Type B pancreatic cell (in vitro differentiated cells): Measurements from ENCODE around the gene OR2C1. TPM values are rescaled to one million over a fixed set of nuclear protein-coding genes. Genes with fewer than 3 reads are reported as not detected.
A peak's percentile ranks its signal among the peaks of the same experiment; 100 is the strongest.

ENCODE experiments used
- DNase-seq: peaks from one replicate; pipeline ENCODE4 v3.0.0; 2021; ENCODE audit warnings: mixed read lengths; ENCODE audit not compliant: unreplicated experiment; ENCODE audit errors: extremely low spot score
- H3K27ac Mint-ChIP-seq: 2 replicates; pipeline ENCODE4 v1.8.0; 2021; ENCODE audit warnings: mild to moderate bottlenecking, mixed read lengths
- H3K27me3 Mint-ChIP-seq: 2 replicates; pipeline ENCODE4 v1.8.0; 2021; ENCODE audit warnings: mixed read lengths
- H3K36me3 Mint-ChIP-seq: 2 replicates; pipeline ENCODE4 v1.8.0; 2021; ENCODE audit warnings: mixed read lengths
- H3K4me1 Mint-ChIP-seq: one replicate; pipeline ENCODE4 v1.8.0; 2021; ENCODE audit warnings: mixed read lengths; ENCODE audit not compliant: unreplicated experiment
- H3K4me3 Mint-ChIP-seq: 2 replicates; pipeline ENCODE4 v1.8.0; 2021; ENCODE audit warnings: mild to moderate bottlenecking, mixed read lengths
- H3K9me3 Mint-ChIP-seq: 2 replicates; pipeline ENCODE4 v1.8.0; 2021; ENCODE audit warnings: mixed read lengths
- long read RNA-seq: library from polyadenylated mRNA; unstranded; transcript quantifications from one replicate; pipeline ENCODE4 v2.0.0, GENCODE V29; 2020
- total RNA-seq: library from RNA; stranded (reverse); gene quantifications from 2 replicates; pipeline ENCODE4 v1.2.1, GENCODE V29; 2021; ENCODE audit warnings: low replicate concordance
- TF ChIP-seq, protein P1 (sequence below): fragments of 200-600 bp; sonication (generic); conservative IDR thresholded peaks from 2 replicates; pipeline ENCODE4 v1.5.0; 2021; ENCODE audit warnings: antibody characterized with exemption, mild to moderate bottlenecking

OR2C1 gene
- 0.22 TPM in 1 of 2 replicates, not detected in the other for total RNA-seq
- long read RNA-seq: 0 reads

GRCh38 chr16:3355589-3355988 lies at the start of gene OR2C1:
Gene OR2C1 (plus strand): TSS chr16:3355889. CDS start chr16:3355941, 52 bp downstream.
- H3K27me3 Mint-ChIP-seq: peaks cover 4% of the 10 kb centered on the region
- H3K4me1 Mint-ChIP-seq: no peaks in the 10 kb centered on the region
- H3K9me3 Mint-ChIP-seq: peaks cover 8% of the 10 kb centered on the region
- no peak within 1 kb of the TSS for H3K4me3 Mint-ChIP-seq
- H3K27ac Mint-ChIP-seq: no peak within 1 kb of the TSS
- no peaks in the 10 kb centered on the region for H3K36me3 Mint-ChIP-seq
- TF ChIP-seq, protein P1, sequence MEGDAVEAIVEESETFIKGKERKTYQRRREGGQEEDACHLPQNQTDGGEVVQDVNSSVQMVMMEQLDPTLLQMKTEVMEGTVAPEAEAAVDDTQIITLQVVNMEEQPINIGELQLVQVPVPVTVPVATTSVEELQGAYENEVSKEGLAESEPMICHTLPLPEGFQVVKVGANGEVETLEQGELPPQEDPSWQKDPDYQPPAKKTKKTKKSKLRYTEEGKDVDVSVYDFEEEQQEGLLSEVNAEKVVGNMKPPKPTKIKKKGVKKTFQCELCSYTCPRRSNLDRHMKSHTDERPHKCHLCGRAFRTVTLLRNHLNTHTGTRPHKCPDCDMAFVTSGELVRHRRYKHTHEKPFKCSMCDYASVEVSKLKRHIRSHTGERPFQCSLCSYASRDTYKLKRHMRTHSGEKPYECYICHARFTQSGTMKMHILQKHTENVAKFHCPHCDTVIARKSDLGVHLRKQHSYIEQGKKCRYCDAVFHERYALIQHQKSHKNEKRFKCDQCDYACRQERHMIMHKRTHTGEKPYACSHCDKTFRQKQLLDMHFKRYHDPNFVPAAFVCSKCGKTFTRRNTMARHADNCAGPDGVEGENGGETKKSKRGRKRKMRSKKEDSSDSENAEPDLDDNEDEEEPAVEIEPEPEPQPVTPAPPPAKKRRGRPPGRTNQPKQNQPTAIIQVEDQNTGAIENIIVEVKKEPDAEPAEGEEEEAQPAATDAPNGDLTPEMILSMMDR: no peak
- no peak for DNase-seq

- Mint-ChIP-seq H3K9me3 (peaks cover 19% of the 10 kb centered on the region), H3K36me3 (peaks cover 50% of the 10 kb centered on the region), H3K4me3 (peak overlapping the region; percentile 89), H3K4me1 (peaks cover 5% of the 10 kb centered on the region), H3K27ac (peak overlapping the region; percentile 87), H3K27me3 (no peaks in the 10 kb centered on the region)
- DNase-seq: no peak
- TF ChIP-seq, protein P1: no peak
Observed at GRCh38 chr16:3306078-3306477, 49.6 kb upstream of the OR2C1 start.

GRCh38 chr16:3311496-3311895 lies 44.2 kb upstream of the OR2C1 start:
- Mint-ChIP-seq H3K27ac (no peak overlapping the region), H3K9me3 (peaks cover 38% of the 10 kb centered on the region), H3K4me3 (no peak overlapping the region), H3K36me3 (peaks cover 86% of the 10 kb centered on the region), H3K27me3 (no peaks in the 10 kb centered on the region), H3K4me1 (no peaks in the 10 kb centered on the region)
- DNase-seq: no peak
- TF ChIP-seq, protein P1: no peak

- H3K9me3 Mint-ChIP-seq: peaks cover 54% of the 10 kb centered on the region
- no peak for DNase-seq
- peak overlapping the region; percentile 23 for H3K4me3 Mint-ChIP-seq
- no peak overlapping the region for H3K27ac Mint-ChIP-seq
- TF ChIP-seq, protein P1: no peak
- no peaks in the 10 kb centered on the region for H3K4me1 Mint-ChIP-seq
- peaks cover 69% of the 10 kb centered on the region for H3K36me3 Mint-ChIP-seq
- no peaks in the 10 kb centered on the region for H3K27me3 Mint-ChIP-seq
Observed at GRCh38 chr16:3317315-3317999, 38.2 kb upstream of the OR2C1 start.

GRCh38 chr16:3321816-3322215 lies 33.9 kb upstream of the OR2C1 start:
- TF ChIP-seq, protein P1: no peak
- no peak overlapping the region for H3K27ac Mint-ChIP-seq
- peaks cover 27% of the 10 kb centered on the region for H3K36me3 Mint-ChIP-seq
- no peak overlapping the region for H3K4me3 Mint-ChIP-seq
- no peak for DNase-seq
- no peaks in the 10 kb centered on the region for H3K4me1 Mint-ChIP-seq
- peaks cover 24% of the 10 kb centered on the region for H3K9me3 Mint-ChIP-seq
- no peaks in the 10 kb centered on the region for H3K27me3 Mint-ChIP-seq
